ENCODE data around the gene TRABD2A.
"Not testable (repeated sequence)": the region's sequence is repeated elsewhere in the genome, so short reads cannot be mapped to it uniquely, and the experiment has no call there.

The TRABD2A gene, protein sequence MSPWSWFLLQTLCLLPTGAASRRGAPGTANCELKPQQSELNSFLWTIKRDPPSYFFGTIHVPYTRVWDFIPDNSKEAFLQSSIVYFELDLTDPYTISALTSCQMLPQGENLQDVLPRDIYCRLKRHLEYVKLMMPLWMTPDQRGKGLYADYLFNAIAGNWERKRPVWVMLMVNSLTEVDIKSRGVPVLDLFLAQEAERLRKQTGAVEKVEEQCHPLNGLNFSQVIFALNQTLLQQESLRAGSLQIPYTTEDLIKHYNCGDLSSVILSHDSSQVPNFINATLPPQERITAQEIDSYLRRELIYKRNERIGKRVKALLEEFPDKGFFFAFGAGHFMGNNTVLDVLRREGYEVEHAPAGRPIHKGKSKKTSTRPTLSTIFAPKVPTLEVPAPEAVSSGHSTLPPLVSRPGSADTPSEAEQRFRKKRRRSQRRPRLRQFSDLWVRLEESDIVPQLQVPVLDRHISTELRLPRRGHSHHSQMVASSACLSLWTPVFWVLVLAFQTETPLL

DNA sequence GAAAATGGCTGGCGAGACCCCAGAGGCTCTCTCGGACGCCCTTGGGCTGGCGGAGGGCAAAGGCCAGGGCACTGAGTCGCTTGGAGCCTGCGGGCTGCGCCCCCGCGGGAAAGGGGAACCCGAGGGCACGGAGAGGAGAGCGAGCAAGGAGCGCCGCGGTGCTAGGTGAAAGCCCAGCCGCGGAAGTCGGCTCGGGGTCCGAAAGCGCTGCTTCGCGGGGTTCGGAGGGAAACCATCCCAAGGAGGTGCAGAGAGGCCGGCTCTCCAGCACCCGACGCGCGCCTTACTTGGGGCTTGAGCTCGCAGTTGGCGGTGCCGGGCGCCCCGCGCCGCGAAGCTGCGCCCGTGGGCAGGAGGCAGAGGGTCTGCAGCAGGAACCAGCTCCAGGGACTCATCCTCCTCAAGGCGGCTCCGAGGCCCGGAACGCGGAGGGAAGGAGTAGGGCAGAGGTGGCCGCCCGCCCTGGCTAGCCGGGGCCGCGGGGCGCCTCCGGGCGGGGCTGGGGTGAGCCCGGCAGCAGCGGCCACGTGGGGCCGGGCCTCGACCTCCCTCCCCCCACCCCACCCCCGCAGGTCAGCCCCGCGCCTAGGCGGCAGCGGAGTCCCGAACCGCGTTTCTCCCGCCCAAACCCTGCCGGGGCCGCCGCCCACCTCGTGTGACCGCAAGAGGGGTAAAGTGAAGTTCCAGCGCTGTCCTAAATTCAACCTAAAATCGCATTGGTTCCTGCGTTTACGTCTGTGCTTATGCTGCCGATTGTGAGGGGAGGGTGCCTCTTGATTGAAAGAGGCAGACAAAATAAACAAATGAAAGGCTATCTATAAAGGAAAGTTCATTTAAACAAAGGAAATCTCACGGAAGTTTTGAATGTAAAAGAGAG is at the start of gene TRABD2A:
Gene TRABD2A, minus strand, starts transcription at position 440 of the 877 bp plus-strand sequence. Its CDS starts 45 bp downstream, at position 395.
- peak; percentile 56 to 61 for DNase-seq

DNA sequence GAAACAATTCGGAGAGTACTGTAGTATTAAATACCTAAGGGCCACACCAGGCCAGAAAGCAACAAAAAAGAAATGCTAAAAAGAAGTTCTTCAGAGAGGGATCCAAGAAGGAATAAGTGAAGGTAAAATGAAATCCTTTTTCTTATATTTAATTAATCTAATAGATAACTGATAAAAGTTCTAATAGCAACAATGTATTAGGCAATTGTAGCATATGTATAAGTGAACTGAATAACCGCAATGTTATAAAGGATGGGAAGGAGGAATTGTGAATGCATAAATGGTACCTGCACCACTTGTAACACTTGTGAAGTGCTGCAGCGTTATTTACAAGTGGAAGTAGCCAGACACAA is 46.4 kb upstream of the TRABD2A start:
- DNase-seq = no peak

DNA sequence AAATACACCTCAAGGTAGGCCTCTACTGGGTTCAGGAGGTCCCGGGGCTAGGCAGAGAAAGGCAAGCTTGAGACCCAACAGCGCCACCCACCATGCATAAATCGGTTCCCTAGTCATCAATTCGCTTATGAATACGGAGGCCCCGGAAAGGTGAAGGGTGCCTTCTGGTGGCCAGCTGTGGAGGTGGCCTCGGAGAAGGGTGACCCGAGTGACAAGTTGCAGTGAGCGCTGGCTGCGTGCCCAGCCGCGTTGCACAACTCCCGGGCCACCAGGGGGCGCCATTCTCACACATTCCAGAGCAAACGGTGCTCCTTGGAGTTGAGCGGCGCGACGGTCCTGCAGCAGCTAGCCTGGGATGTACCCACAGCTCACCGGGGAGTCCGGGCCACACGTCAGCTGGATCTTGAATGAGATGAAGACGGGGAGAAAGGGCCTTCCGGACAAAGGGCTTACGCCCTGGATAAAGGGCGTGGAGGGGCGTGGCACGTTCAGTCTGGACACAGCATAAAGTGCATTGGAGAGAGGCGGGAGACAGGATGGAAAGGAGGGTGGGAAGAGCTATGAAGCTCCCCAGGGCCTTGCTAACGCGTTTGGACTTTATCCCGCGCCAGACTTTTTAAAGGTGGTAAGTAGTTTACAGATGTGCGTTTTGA is 45.0 kb upstream of the TRABD2A start:
- DNase-seq = peak; percentile 100

DNA sequence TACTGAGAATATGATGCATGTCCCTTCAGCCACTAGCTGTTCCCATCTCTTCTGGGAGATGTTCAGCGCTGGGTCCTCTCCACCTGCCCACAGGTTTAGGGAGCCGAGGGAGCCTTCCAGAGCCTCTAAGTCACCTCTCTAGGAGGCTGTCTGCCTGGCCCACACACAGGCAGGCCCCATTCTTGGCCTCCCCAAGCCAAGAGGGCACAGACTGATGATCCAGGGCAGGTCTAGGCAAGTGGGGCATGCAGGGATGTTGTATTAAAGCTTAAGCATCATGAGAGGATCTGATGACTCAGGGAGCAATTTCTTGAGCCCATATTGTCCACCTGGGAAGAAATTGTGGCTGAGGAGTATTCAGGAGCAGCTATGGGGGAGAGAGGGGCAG is 44.4 kb upstream of the TRABD2A start:
- no peak for DNase-seq

DNA sequence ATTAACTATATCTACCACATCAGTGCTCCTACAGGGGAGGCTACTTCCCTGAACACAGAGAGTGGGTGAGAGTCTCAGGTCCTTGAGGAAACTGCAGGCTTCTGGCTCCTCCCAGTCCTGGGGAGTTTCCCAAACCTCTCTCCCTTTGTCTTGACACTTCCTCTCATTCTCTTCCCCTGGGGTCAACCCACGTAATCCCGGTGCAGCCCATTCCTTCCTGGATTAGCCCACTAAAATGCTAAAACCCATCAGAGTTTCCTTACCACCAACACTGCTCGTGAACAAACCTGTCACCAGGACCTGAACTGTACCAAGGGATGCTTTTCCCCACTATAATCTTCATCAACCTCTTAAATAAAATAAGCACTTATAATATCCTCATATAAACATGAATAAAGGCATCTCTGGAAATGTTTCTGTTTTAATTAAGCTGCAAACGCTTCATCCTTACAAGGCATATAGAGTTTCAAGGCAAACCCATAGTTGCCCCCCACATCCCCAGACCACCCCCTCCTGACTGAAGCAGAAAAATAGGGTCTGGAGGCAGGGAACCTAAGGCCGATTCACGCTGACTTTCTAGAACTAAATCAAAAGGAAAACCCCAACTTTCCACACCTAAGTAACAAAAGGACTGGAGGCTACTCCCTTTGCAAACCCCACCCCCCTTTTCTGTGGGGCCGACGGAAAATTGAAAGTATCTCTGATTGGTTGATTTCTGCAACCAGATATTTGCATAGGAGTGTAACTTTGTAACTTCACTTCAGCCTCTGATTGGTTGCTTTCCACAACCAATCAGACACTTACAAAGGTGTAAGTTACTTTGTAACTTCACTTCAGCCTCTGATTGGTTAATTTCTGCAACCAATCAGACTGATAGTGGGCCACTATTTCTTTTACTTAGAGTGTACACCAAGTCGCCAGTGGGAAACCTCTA is 43.6 kb upstream of the TRABD2A start:
- no peak for DNase-seq

DNA sequence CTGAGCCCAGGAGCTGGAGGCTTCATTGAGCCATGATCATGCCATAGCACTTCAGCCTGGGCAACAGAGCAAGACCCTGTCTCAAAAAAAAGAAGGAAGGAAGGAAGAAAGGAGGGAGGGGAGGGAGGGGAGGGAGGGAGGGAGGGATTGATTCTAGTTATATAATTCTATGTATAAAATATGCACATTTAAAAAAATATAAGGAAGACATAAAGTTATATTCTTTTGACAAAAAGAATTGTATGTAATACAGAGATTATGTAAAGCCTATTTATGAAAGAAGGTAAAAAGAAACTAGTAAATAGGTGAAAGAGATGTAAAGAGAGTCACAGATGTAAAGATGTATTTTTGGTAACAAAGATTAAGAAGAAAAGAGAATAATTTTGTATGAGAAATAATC is 42.1 kb upstream of the TRABD2A start:
- no peak for DNase-seq

DNA sequence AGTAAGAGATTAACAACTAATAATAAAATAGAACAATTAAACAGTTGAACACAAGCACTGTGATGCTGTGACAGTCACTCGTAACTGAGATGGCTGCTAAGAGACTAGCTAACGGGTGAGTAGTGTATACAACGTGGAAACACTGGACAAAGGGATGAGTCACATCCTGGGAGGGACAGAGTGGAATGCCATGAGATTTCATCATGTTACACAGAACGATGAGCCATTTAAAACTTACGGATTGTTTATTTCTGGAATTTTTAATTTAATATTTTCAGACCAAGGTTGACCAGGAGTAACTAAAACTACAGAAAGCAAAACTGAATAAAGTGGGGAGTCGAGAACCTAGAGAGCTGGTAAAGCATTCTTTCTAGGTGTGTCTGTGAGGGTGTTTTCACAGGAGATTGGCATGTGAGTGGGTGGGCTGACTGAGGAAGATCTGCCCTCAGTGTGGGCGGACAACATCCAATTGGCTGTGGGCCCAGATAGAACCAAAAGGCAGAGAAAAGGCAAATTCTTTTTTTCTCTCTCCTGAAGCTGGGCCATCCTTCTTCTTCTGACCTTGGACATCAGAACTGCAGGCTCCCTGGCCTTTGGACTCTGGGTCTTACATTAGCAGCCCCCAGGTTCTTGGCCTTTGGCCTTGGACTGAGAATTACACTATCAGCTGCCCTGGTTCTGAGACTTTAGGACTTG is 39.1 kb upstream of the TRABD2A start:
- DNase-seq = no peak

DNA sequence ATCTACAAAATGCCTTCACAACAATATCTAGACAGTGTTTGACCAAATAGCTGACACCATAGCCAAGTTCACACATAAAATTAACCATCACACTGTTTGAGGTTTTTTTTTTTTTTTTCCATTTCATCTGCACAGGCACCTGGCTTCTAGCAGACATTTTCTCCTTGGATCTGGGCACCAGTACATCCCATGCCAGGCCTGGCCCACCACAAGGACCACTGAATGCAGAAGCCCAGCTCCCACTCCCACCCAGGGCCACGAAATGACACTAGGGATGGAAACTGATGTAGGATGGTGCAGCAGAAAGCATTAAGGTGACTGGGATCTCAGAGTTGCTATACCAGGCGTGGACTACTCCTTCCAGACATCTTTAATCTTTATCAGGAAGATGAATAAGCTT is 37.5 kb upstream of the TRABD2A start:
- no peak for DNase-seq

DNA sequence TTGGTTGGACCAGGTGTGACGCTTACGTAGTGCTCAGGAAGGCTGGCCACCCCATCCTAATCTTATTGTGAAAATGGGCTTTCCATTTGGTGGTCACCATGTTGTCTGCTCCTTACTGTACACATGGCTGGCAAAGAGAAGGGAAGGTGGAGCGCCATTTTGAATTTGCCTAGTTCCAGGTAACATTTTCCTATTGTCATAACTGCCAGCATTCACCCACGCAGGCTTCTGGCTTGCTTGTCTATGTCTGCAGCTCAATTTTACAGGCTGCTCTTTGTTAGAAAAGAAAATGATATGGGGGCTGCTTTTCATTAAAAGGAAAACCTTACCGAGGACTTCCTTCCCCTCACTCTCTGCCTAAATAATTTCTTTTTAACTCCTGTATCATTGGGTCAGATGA is 36.9 kb upstream of the TRABD2A start:
- DNase-seq = not testable (repeated sequence)

DNA sequence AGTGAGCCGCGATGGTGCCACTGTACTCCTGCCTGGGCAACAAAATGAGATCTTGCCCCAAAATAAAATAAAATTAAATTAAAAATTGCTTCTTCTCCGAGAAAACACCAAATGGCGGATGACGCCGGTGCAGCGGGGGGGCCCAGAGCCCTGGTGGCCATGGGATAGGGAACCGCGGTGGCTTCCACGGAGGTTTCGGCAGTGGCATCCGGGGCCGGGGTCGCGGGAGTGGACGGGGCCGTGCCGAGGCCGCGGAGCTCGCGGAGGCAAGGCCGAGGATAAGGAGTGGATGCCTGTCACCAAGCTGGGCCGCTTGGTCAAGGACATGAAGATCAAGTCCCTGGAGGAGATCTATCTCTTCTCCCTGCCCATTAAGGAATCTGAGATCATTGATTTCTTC is 34.8 kb upstream of the TRABD2A start:
- DNase-seq = not testable (repeated sequence)

DNA sequence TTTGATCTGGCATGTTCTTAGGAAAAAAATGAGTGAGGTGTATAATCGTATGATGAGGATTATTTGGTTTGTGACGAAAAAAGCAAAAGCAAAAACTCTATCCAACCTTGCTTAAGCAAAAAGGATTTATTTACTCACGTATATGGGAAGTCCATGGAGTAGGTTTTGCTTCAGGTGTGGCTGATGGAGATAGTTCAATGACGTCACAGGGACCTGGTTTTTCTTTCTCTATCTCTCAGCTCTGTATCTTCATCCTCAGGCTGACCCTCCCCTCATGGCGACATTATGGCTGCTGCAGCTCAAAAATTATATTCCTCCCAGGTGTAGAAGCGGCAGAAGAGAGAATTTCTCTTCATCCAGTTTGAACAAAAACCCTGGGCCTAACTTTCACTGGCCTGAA is 33.5 kb upstream of the TRABD2A start:
- DNase-seq = no peak

DNA sequence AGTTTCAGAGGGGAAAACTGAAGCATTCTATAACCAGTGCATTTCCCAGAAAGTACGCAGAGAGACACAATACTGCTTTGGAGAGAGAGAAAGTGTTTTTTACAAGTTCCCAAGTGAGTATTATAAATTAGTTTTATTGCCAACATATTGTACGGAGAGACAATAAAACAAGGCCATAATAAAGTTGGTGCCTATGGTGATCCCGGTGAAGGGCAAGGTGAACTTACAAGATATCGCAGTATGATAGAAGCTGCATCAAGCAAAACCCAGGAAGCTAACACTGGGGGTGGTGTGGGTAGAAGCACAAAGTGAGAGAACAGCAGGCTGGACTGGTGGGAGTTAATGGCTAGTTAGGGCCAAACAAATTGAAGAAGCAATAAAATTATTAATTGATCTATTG is 32.1 kb upstream of the TRABD2A start:
- no peak for DNase-seq

DNA sequence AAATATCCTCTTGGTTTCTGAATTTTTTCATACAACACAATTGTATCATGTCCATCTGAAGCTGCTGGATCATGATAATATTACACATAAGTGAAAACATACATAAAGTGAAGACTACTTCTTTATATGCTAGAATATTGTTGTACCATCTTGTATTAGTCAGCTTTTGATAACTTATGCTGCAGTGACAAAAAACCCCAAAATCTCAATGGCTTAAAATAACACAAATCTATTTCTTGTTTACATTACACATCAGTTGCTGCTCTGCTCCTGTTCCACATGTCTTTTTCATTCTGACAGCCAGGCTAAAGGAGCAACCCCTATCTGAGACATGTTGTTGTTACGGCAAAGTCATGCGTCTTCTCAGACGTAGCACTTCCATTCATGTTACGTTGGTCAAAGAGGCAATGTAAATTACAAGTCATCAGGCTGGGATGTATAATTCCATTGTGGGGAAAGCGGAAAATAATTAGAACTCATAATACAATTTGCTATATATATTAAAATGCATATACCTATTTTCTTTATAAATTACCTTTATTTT is 30.3 kb upstream of the TRABD2A start:
- no peak for DNase-seq

DNA sequence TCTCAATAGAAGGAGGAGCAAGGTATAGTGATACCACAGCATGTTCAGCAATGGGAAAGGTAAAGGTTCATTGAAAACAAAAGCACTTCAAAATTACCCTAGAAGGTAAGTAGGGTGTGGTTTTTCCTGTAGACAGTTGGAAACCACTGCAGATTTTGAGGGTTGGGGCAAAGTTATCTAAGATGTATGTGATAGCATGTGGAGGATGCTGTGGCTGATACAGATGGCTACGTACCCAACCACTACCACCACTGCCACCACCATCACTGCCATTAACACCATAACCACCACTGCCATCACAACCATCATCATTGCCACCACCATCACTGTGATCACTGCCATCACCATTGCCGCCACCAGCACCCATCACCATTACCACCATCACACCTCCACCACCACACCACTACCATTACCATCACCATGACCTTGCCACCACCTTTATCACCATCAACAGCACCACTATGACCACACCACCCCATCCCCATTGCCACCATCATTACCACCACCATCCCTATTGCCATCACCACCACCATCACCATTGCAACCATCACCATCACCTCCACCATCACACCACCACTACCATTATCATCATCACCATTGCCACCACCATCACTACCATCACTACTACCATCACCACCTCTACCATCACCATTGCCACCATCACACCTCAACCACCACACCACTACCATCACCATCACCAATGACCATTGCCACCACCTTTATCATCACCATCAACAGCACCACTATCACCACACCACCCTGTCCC is 28.2 kb upstream of the TRABD2A start:
- peak in 1 of 2 donors; percentile 13 for DNase-seq

DNA sequence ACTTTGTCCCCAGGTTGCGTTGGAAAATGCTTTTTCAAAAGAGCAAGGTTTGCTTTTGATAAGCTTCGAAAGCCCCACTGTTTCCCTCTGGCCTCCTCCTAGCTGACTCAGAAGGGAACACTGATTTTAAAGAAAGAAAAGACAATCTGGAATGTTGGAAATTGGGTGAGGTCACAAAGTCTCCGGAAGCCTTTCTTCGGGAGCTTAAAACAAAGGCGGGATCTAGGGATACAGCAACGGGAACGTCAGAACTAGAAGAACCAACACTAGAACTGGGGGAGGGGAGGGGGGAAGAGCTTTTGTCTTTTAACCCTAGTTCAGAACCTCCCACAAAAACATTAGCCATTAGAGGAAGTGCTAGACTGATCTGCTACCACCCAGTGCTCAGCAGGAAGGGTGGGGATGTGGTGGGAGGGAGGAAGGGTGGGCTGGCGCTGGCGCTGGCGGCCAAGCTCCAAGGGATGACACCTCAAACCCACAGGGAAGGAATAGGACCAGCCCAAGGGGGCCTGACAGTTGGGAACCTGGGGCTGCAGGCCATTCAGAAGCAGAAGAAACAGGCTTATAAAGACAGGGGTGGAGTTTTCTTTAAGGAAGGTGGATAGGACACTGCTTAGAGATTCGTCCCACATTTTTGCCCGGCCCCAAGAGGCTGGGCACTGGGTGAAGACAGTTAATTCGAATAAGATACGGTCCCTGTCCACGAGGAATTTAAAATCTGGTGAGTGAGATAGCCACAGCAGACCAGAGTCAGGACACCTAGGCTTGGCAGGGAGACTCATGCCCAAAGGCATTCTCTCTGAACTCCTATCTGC is 26.2 kb upstream of the TRABD2A start:
- no peak for DNase-seq

DNA sequence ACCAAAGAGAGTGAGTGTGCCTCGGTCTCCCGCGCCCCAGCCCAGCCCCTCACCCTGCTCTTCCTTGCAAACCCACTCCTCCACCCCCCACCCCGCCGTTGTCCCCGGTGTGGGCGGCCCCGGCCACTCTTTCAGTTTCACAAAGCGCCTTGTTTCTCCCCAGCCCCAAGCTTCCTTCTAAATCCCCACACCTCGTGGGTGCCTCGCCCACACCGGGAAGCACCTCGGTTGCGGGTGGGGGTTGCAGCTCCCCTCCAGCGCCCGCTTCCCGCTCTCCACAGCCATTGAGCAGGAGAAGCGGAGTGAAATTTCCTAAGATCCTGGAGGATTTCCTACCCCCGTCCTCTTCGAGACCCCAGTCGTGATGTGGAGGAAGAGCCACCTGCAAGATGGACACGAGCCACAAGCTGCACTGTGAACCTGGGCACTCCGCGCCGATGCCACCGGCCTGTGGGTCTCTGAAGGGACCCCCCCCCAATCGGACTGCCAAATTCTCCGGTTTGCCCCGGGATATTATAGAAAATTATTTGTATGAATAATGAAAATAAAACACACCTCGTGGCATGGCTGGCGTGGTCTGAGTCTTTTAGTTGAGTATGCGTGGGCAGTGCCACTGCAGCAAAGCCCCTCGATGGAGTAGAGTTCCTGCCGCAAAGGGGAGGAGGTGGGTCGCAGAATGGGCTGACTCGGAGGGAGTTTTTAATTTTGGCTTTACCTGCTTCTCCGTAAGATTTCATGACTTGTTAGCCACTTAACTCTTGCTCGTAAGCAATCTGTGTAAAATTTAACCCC is 25.4 kb upstream of the TRABD2A start:
- DNase-seq = no peak

DNA sequence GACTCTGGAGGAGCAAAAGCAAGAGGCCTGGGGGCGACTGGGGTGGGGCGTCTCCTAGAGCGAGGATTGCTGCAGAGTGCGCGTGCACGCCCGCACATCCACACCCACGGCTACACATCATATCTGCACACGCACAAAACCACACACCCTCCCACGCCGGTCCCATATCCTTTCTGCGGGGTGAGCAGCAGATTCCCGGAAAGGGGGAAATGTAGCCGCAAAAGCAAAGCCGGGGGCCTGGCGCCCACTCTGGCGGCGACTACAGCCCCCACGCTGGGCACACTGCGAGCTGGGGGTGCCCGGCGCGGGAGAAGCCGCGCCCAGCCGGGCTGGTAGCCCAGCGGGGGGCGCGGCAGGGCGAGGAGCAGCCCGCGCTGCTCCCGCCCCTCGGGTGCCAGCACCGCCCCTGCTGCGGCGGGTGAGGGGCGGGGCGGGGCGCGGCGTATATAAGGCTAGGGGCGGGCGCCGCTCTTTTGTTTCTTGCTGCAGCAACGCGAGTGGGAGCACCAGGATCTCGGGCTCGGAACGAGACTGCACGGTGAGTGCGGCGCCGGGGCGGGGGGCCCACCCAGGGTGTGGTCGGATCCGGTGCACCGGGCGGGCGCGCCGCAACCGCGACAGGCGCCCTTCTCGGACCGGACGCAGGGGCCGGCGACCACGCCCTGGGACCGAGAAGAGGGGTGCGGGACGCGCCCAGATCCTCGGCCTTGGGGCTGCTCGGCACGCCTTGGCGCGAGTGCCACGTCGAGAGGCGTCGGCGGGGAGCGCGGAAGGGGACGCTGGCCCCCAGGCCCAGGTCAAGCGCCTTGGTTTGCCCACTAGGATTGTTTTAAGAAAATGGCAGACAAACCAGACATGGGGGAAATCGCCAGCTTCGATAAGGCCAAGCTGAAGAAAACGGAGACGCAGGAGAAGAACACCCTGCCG is 24.6 kb upstream of the TRABD2A start, which contains the start of gene TMSB10:
Gene TMSB10, plus strand, starts transcription at position 476 of the 927 bp plus-strand sequence.
- peak; percentile 83 to 92 for DNase-seq

All from stimulated activated CD4-positive, alpha-beta T cell treated with anti-CD3 and anti-CD28 coated beads, Interleukin-2, amount 100 ng/mL, for 48 hours (primary cell).